AG04450 (cell line): ENCODE measurements around the gene DRD1. TPM values are rescaled to one million over a fixed set of nuclear protein-coding genes. Genes with fewer than 3 reads are reported as not detected.
"Not testable (repeated sequence)": the region's sequence is repeated elsewhere in the genome, so short reads cannot be mapped to it uniquely, and the experiment has no call there.

Source experiments
- CTCF ChIA-PET: fragments of 300-600, 350-600 bp; formaldehyde crosslinking; extraction: SDS; loops from one replicate; lab custom pipeline; 2022; ENCODE audit warnings: antibody characterized with exemption, inconsistent platforms; lab: Charles Lee
- POLR2A ChIA-PET: fragments of 350-600 bp; formaldehyde crosslinking; extraction: SDS; loops from one replicate; lab custom pipeline; 2021; ENCODE audit warnings: antibody characterized with exemption, inconsistent platforms; lab: Yijun Ruan, JAX
- DNase-seq: peaks from one replicate; pipeline ENCODE4 v3.0.0-alpha.2; 2011; ENCODE audit warnings: low read depth, low spot score
- H3K27ac ChIP-seq: one replicate; pipeline ENCODE4 v1.5.1; 2012; ENCODE audit warnings: low read depth, low read length, control low read depth
- H3K27me3 ChIP-seq: one replicate; pipeline ENCODE4 v1.6.0; 2012; ENCODE audit warnings: low read length; ENCODE audit not compliant: control insufficient read depth, insufficient read depth
- H3K4me3 ChIP-seq: 2 replicates; pipeline ENCODE4 v1.5.1; 2011; ENCODE audit warnings: mild to moderate bottlenecking, low read depth, low read length, control low read depth
- H3K9me3 ChIP-seq: 2 replicates; pipeline ENCODE4 v1.5.1; 2012; ENCODE audit warnings: low read length; ENCODE audit not compliant: control insufficient read depth, insufficient read depth
- CTCF ChIP-seq: IDR thresholded peaks from 2 replicates; pipeline ENCODE4 v1.5.1; 2011; ENCODE audit warnings: low read depth, low read length, control low read depth, inconsistent platforms
- polyA plus RNA-seq: library from polyadenylated mRNA; depleted of rRNA; stranded (reverse); fragments of >200 nt; gene quantifications from 2 replicates; pipeline ENCODE4 v1.2.3, GENCODE V29; 2011

Gene DRD1
- polyA plus RNA-seq, 1 experiment = 0.11 TPM

- POLR2A ChIA-PET = no interaction called here
- CTCF ChIA-PET = interaction anchor here (0.7 to 1.3 kb wide), 5 partner anchors 11 to 510 kb away, joined by 3 to 8 read pairs (median 4); no protein-coding TSS in a partner anchor
These were observed 16.6 kb upstream of the DRD1 start for GRCh38 chr5:175460552-175460951.

GRCh38 chr5:175460126-175460525 lies 16.1 kb upstream of the DRD1 start:
- H3K9me3 ChIP-seq = no peaks in the 10 kb centered on the region; the same call in 1 of the 2 replicates
- ChIA-PET POLR2A (no interaction called here), CTCF (interaction anchor here (0.7 to 1.3 kb wide), 4 partner anchors 12 to 509 kb away, joined by 3 to 8 read pairs (median 4); no protein-coding TSS in a partner anchor)
- H3K27ac ChIP-seq = no peak overlapping the region
- no peak overlapping the region for H3K4me3 ChIP-seq
- peak; percentile 52 for TF ChIP-seq CTCF
- peaks cover 12% of the 10 kb centered on the region for H3K27me3 ChIP-seq
- no peak for DNase-seq

More at GRCh38 chr5:175460552-175460951, 16.6 kb upstream of the DRD1 start:
- DNase-seq = no peak
- no peak overlapping the region for H3K27ac ChIP-seq
- H3K4me3 ChIP-seq = no peak overlapping the region
- H3K27me3 ChIP-seq = peaks cover 12% of the 10 kb centered on the region
- TF ChIP-seq CTCF = no peak
- no peaks in the 10 kb centered on the region; the same call in 1 of the 2 replicates for H3K9me3 ChIP-seq

DNA sequence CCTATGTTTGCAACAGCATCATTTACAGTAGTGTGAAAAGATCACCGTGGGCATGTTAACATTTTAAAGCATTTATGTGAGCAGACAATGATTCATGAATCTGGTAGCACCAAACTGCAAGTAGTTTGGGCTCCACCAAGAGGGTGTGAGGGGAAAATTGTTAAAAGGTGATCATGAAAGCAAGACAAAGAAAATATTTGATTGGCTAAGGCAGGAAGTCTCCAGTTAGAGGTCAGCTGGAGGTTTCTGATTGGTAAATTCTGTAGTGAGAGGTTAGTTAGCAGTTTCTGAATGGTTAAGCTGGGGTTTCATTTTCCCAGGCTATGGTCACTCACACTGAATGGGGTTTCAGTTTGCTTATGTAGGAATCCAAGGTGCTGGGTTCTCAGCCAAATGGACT lies 13.5 kb upstream of the DRD1 start:
- H3K27ac ChIP-seq = no peak overlapping the region
- TF ChIP-seq CTCF = no peak
- H3K4me3 ChIP-seq = no peak overlapping the region
- no peak for DNase-seq
- no peaks in the 10 kb centered on the region; the same call in 1 of the 2 replicates for H3K9me3 ChIP-seq
- H3K27me3 ChIP-seq = peaks cover 15% of the 10 kb centered on the region
- POLR2A ChIA-PET = no interaction called here
- CTCF ChIA-PET = interaction anchor here (1.1 to 1.5 kb wide), 2 partner anchors 14 to 506 kb away, joined by 4 to 7 read pairs; partner anchors contain the start of gene DRD1

DNA sequence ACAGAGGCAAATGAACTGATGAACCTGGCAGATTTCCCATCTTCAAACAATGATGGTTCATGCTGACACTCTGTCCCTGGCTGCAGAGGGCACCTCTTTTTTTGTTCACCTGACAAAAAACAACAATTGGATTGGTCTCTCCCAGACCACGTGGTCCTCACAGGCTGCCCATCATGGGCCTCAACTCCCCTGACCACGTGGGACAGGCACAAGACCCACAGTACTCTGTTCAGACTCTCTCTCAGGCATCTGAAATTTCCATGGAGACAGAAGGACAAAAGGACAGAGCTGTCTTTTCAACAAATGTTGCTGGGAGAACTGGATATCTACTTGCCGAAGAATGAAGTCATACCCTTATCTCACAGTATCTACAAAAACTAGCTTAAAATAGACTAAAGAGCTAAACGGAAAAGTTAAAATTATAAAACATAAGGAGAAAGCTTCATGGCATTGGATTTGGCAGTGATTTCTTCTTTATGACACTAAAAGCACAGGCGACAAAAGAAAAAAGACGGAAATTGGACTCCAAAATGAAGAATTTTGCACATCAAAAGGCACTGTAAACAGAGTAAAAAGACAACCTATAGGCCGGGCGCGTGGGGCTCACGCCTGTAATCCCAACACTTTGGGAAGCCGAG lies 12.2 kb upstream of the DRD1 start:
- peaks cover 11% of the 10 kb centered on the region for H3K27me3 ChIP-seq
- no peak overlapping the region for H3K27ac ChIP-seq
- no peak for TF ChIP-seq CTCF
- CTCF ChIA-PET = interaction anchor here (1.4 kb wide), 1 partner anchor 8 kb away, joined by 6 read pairs; no protein-coding TSS in a partner anchor
- POLR2A ChIA-PET = no interaction called here
- H3K9me3 ChIP-seq = no peaks in the 10 kb centered on the region; the same call in 1 of the 2 replicates
- H3K4me3 ChIP-seq = no peak overlapping the region
- no peak for DNase-seq

- POLR2A ChIA-PET, H3K27ac ChIP-seq, H3K9me3 ChIP-seq, DNase-seq, H3K27me3 ChIP-seq, H3K4me3 ChIP-seq: not testable (repeated sequence)
- CTCF ChIA-PET = interaction anchor here (0.7 kb wide), 1 partner anchor 10 kb away, joined by 4 read pairs; no protein-coding TSS in a partner anchor
These were observed 10.4 kb upstream of the DRD1 start for GRCh38 chr5:175454338-175454737.
